Naive thymus-derived CD8-positive, alpha-beta T cell (primary cell): ENCODE data around the gene FHDC1. TPM values are rescaled to one million over a fixed set of nuclear protein-coding genes. Genes with fewer than 3 reads are reported as not detected.

ENCODE experiments used
- ATAC-seq, 2 donors: fragments of 150-1000 bp; cut with Tn5 transposase in 1 of 2; sonication (Bioruptor Pico), chemical (Tn5 transposase) in 1 of 2; 1 replicate in 1 of 2; 2 replicates in 1 of 2; pipeline ENCODE4 v1.10.0; 2021; ENCODE audit warnings: mild to moderate bottlenecking in 2 of 2, moderate library complexity in 2 of 2
- POLR2A ChIA-PET: fragments of 350-600 bp; sonication (Branson Sonifier 250); formaldehyde crosslinking; loops from one replicate; lab custom pipeline; 2021; ENCODE audit warnings: antibody characterized with exemption; lab: Charles Lee
- DNase-seq, 10 donors: peaks; one replicate each; pipeline versions ENCODE4 v3.0.0 to v3.0.0-alpha.2; 2020 to 2022
- H3K27ac Mint-ChIP-seq, 10 donors: one replicate each; pipeline ENCODE4 v1.8.0; 2020 to 2022; ENCODE audit warnings: mild to moderate bottlenecking in 10 of 10, mixed read lengths in 10 of 10, moderate library complexity in 4 of 10, inconsistent platforms in 1 of 10
- H3K27me3 Mint-ChIP-seq, 5 donors: one replicate each; pipeline ENCODE4 v1.8.0; 2021 to 2022; ENCODE audit warnings: mixed read lengths in 5 of 5
- H3K36me3 Mint-ChIP-seq, 3 donors: one replicate each; pipeline ENCODE4 v1.8.0; 2020 to 2022; ENCODE audit warnings: mixed read lengths in 3 of 3, mild to moderate bottlenecking in 2 of 3, inconsistent platforms in 1 of 3
- H3K4me1 Mint-ChIP-seq, 4 donors: one replicate each; pipeline ENCODE4 v1.8.0; 2021 to 2022; ENCODE audit warnings: mixed read lengths in 4 of 4
- H3K4me3 Mint-ChIP-seq, 10 donors: one replicate each; pipeline ENCODE4 v1.8.0; 2020 to 2022; ENCODE audit warnings: mild to moderate bottlenecking in 10 of 10, mixed read lengths in 10 of 10, moderate library complexity in 6 of 10, inconsistent platforms in 1 of 10
- H3K9me3 Mint-ChIP-seq, 9 donors: one replicate each; pipeline ENCODE4 v1.8.0; 2020 to 2022; ENCODE audit warnings: mixed read lengths in 9 of 9, mild to moderate bottlenecking in 3 of 9, inconsistent platforms in 1 of 9, moderate library complexity in 1 of 9
- polyA plus RNA-seq, 3 donors: library from polyadenylated mRNA; unstranded; fragments of 300-500 nt; fragmentation: Illumina TruSeq; gene quantifications; one replicate each; pipeline ENCODE4 v1.2.3, GENCODE V29; 2021
- total RNA-seq, 8 experiments: library from RNA in 2 of 8; stranded (reverse) in 2 of 8; gene quantifications; one replicate each; pipeline ENCODE4 v1.2.3 and lab custom pipeline; 2021 to 2026

Gene FHDC1
- total and polyA plus RNA-seq, 5 experiments from 2014 or later, result 0.09 to 0.39 (median 0.27) TPM; not detected in 2

DNA sequence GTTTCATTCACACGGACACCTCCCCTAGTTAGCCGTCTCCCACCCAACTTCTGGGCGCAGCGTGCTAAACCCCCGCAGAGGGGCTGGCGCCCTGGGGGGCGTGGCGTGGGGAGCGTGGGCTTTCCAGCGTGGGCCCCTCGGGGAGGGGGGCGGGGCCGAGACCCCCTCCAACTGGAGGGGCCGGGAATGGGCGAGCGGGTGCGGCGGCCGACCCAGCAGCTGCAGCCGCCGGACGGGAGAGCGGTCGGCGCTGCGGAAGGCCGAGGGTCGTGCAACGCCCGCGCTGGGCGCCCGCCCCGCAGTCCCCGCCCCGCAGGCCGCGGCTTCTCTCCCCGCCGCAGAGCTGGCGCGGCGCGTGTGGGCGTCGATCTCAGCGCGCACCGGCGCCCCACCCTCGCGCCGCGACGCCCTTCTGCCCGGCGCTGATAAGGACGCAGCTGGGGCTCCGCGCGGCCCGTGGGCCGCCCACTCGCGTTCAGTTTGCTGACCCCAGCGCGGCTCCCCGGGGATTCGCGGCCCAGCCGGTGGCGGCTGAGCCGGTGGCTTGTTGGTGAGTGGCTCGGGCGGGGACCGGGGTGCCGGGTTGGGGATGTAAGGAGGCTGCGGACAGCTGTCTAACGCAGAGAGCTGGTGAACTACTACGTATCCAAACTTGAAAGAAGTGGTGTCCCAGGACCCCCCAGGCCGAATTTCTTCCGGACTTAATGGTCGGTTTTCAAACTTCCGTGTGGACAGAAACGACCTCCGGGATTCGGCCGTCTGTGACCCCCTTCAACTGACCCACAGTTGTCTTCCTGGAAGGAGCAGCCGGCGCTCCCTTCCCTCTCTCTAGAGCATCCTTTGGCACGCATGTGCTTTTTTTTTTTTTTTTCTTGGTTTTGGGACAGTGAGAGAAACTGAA is 1.5 kb downstream of the FHDC1 start:
- H3K4me3 Mint-ChIP-seq, result peak overlapping the region; percentile 75 to 88 (median 83)
- DNase-seq (peak in 3 of 10 donors; percentile 9 to 21 (median 17)), ATAC-seq (peak; percentile 61 to 64)
- H3K27ac Mint-ChIP-seq, result no peak overlapping the region
- POLR2A ChIA-PET, result no interaction called here
- H3K9me3 Mint-ChIP-seq, result no peaks in the 10 kb centered on the region
- peaks cover 8 to 26% (median 20%) of the 10 kb centered on the region in 4 donors for H3K4me1 Mint-ChIP-seq
- H3K27me3 Mint-ChIP-seq, result peaks cover 34 to 61% (median 59%) of the 10 kb centered on the region in 5 donors
- peaks cover 0 to 9% (median 0%) of the 10 kb centered on the region in 3 donors for H3K36me3 Mint-ChIP-seq

DNA sequence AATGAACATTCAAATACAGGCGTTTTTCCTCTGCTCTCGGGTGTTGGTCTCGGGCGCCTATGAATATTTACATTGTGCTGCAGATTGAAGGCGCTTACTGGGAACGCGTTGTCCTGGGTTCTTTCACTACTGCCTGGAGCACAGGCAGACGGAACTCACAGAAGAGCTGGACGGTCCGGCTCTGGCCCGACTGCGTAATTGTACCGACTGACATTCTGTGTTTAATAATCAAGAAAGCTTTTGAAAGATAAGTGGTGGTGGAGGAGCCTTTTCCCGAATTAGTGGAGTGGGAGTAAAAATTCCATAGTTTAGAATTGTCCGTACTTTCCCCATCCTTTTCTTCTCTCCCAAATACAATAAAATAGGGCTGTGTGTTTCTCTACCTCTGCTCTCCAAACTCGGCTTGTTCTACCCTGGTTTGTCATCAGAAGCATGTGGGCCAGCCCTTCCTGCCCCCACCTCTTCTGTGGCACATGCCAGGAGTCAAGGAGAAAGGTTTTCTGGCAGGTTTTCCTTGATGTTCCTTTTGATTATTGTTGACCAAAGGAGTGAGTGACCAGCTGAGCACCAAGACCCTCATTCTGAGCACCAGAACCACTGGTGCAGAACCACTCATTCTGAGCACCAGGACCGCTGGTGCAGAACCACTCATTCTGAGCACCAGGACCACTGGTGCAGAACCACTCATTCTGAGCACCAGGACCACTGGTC is 2.3 kb downstream of the FHDC1 start:
- DNase-seq, result no peak
- peaks cover 0 to 9% (median 0%) of the 10 kb centered on the region in 3 donors for H3K36me3 Mint-ChIP-seq
- no peak overlapping the region for H3K27ac Mint-ChIP-seq
- ATAC-seq, result no peak
- H3K4me1 Mint-ChIP-seq, result peaks cover 8 to 26% (median 20%) of the 10 kb centered on the region in 4 donors
- POLR2A ChIA-PET, result no interaction called here
- H3K27me3 Mint-ChIP-seq, result peaks cover 33 to 54% (median 52%) of the 10 kb centered on the region in 5 donors
- peak overlapping the region; percentile 75 to 88 (median 83) for H3K4me3 Mint-ChIP-seq
- H3K9me3 Mint-ChIP-seq, result no peaks in the 10 kb centered on the region

DNA sequence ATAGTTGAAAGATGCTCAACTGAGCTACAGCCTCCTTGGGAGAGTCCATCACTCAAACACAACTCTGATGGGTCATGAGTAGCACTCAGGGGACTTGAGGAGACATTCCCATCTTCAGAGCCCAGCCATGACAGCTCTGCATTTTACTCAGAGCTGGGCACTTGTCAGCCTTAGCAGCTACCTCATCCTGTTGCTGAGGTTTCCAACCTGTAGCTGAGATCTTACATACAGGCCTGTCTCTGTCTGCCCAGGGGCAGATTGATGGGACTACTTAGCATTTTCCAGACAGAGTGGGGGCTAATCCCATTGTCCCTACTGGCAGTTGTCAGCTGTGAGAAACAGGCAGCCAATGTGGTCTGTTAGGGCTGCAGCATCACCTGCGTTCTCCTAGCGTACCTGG is 3.5 kb downstream of the FHDC1 start:
- POLR2A ChIA-PET, result no interaction called here
- Mint-ChIP-seq H3K27ac (no peak overlapping the region), H3K4me3 (peak overlapping the region in 3 of 10 donors; percentile 6 to 83 (median 15)), H3K36me3 (peaks cover 0 to 9% (median 0%) of the 10 kb centered on the region in 3 donors), H3K9me3 (no peaks in the 10 kb centered on the region), H3K27me3 (peaks cover 25 to 43% (median 40%) of the 10 kb centered on the region in 5 donors), H3K4me1 (peaks cover 8 to 24% (median 19%) of the 10 kb centered on the region in 4 donors)
- no peak for DNase-seq
- no peak for ATAC-seq

DNA sequence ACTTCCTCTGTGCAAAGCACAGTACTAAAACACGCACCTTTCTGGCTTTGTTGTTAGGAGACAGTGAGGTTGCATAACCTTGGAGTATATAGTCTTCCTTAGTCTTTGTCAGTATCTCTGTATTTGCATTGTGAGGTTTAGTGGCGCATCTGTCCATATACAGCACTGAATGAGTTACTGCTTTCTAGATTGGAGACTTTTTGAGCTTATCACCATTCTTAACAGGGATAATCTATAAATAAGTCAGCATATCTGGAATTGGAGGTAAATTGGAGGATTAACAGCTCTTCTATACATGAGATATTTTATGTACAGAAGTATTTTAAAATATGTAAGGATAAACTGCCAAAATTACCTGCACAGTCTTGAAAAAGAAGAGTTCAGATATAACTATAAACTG is 4.3 kb downstream of the FHDC1 start:
- H3K27me3 Mint-ChIP-seq, result peaks cover 17 to 34% (median 32%) of the 10 kb centered on the region in 5 donors
- no peaks in the 10 kb centered on the region for H3K9me3 Mint-ChIP-seq
- peaks cover 0 to 9% (median 0%) of the 10 kb centered on the region in 3 donors for H3K36me3 Mint-ChIP-seq
- POLR2A ChIA-PET, result no interaction called here
- no peak for DNase-seq
- H3K4me1 Mint-ChIP-seq, result peaks cover 6 to 16% (median 13%) of the 10 kb centered on the region in 4 donors
- ATAC-seq, result no peak
- H3K27ac Mint-ChIP-seq, result no peak overlapping the region
- peak overlapping the region in 1 of 10 donors; percentile 6 for H3K4me3 Mint-ChIP-seq

DNA sequence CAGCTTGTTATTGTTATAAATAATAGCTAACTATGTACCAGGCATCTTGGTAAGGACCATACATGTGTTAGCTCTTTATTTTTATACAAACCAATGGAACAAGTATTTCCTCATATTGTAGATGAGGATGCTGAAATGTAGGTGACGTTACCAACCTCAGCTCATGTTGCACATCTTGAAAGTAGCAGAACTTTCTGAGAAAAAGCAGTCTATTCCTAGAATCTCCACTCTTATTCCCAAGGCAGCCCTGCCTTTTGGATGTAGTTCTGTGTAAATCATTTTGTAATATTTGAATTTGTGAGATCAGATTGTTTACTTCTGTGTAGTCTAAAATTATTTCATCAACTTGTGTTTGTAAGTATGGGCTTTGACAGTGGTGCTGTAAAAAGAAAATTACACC is 5.3 kb downstream of the FHDC1 start:
- H3K4me3 Mint-ChIP-seq, result no peak overlapping the region

DNA sequence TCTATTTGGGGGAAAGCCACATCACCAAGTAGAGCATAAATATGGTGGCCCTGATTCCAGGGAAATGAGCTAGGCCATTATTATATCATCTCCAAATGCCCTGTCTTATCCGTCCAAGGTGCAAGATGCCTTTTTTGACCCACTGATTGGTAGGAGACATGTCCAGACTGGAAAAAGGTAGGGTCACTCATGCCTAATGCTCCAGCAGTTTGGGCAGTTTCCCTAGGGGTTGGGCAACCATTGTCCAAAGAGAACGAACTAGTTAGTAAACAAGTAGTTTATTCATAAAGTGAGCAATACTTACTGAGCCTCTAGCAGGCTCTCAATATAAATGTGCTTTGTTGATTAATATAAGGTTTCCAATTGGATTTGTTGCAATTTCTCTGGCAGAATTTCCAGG is 6.2 kb downstream of the FHDC1 start:
- Mint-ChIP-seq H3K27me3 (peaks cover 20 to 37% (median 28%) of the 10 kb centered on the region in 5 donors), H3K4me1 (peaks cover 6 to 12% (median 10%) of the 10 kb centered on the region in 4 donors), H3K9me3 (no peaks in the 10 kb centered on the region), H3K36me3 (peaks cover 0 to 6% (median 0%) of the 10 kb centered on the region in 3 donors), H3K4me3 (no peak overlapping the region), H3K27ac (no peak overlapping the region)
- POLR2A ChIA-PET, result no interaction called here
- DNase-seq (no peak), ATAC-seq (no peak)

More for the DNA sequence above, 5.3 kb downstream of the FHDC1 start:
- Mint-ChIP-seq H3K36me3 (peaks cover 0 to 6% (median 0%) of the 10 kb centered on the region in 3 donors), H3K27me3 (peaks cover 17 to 33% (median 28%) of the 10 kb centered on the region in 5 donors), H3K27ac (no peak overlapping the region), H3K9me3 (no peaks in the 10 kb centered on the region), H3K4me1 (peaks cover 6 to 12% (median 10%) of the 10 kb centered on the region in 4 donors)
- ATAC-seq (no peak), DNase-seq (no peak)
- POLR2A ChIA-PET, result no interaction called here

DNA sequence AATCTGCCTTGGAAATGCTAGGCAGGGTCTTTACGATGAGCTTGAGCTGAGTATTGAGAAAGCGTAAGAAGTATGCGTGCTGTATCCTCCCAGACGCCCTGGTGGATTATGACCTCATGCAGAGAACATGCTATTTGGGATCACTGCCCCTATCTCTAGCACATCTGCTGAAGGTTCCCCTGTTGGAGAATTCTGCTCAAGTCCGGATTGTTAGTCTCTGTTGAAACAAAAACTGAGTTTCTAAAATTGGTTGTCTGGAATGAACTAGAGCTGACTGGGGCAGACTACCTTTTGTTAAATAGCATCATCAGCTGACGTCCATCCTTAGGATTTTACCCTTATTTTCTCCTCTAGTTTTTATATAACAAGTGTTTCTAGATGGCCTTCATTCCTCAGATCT is 7.5 kb downstream of the FHDC1 start:
- H3K4me1 Mint-ChIP-seq, result peaks cover 0 to 3% (median 2%) of the 10 kb centered on the region in 4 donors
- peaks cover 14 to 32% (median 19%) of the 10 kb centered on the region in 5 donors for H3K27me3 Mint-ChIP-seq
- no peaks in the 10 kb centered on the region for H3K9me3 Mint-ChIP-seq
- no peaks in the 10 kb centered on the region for H3K36me3 Mint-ChIP-seq
- H3K4me3 Mint-ChIP-seq, result no peak overlapping the region
- DNase-seq (no peak), ATAC-seq (no peak)
- POLR2A ChIA-PET, result no interaction called here
- no peak overlapping the region for H3K27ac Mint-ChIP-seq

DNA sequence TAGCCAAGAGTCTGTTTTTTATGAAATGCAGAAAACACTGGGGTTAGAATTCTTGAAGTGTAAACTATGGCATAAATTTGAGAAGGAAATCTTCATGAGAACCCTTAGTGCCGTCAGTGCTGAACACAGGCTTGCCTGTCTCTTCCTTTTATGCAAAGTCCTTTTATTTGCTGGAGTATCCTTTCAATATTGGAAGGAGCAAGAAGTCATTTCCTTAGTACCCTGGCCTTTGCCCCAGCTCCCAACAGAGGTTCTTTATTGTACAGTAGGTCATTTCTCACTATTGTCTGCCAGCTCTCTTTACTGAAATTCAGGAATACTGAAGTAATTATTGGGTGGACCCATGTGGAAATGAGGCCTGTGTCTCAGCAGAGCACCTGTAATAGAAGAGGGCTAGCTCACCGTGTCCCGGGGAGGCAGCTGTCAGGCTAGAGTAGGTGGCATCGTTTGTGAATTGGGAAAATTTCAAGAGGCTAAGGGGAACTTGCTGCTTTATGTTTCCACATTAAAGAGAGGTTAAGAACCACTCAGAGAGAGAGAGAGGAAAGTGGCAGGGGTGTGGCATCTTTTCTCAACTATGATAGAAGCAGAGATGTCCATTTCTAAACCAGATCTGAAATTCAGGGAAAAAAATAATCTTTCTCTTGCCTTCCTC is 8.7 kb downstream of the FHDC1 start:
- Mint-ChIP-seq H3K36me3 (no peaks in the 10 kb centered on the region), H3K4me1 (peaks cover 0 to 2% (median 0%) of the 10 kb centered on the region in 4 donors), H3K27ac (no peak overlapping the region), H3K27me3 (peaks cover 8 to 22% (median 11%) of the 10 kb centered on the region in 5 donors), H3K9me3 (no peaks in the 10 kb centered on the region), H3K4me3 (no peak overlapping the region)
- DNase-seq (no peak), ATAC-seq (no peak)
- POLR2A ChIA-PET, result no interaction called here

DNA sequence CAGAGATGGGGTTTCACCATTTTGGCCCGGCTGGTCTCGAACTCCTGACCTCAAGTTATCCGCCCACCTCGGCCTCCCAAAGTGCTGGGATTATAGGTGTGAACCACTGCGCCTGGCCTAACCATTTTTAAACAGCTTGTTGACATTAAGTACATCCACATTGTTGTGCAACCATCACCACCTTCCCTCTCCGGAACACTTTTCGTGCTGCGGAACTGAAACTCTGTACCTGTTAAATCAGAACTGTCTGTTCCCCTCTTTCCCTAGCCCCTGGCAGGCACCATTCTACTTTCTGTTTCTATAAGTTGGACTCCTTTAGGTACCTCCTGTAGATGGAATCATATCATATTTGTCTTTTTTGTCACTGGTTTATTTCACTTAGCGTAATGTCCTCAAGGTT is 9.5 kb downstream of the FHDC1 start:
- DNase-seq (no peak), ATAC-seq (no peak)
- Mint-ChIP-seq H3K27ac (no peak overlapping the region), H3K9me3 (no peaks in the 10 kb centered on the region), H3K27me3 (peaks cover 0 to 16% (median 8%) of the 10 kb centered on the region in 5 donors), H3K4me3 (no peak overlapping the region), H3K36me3 (no peaks in the 10 kb centered on the region), H3K4me1 (peaks cover 0 to 2% (median 0%) of the 10 kb centered on the region in 4 donors)
- POLR2A ChIA-PET, result no interaction called here

DNA sequence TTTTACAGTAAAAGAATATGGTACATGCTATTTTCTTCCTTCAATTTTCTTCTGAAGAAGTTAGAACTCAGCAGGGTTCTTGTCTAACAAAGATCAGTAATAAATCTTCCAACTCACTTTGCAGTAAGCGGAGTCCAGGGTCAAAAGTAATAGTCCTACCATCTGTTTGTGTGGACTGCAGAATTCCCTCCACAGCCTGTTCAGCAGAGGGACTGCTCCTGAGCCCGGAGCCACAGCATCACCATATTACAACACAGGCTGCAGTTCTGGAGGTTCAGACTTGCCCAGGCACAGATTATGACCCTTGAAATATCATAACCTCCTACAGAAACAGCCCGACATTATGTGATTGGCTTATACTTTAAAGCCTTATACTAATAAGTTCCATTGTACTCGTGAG is 10.3 kb downstream of the FHDC1 start:
- Mint-ChIP-seq H3K4me3 (no peak overlapping the region), H3K27me3 (peaks cover 0 to 18% (median 12%) of the 10 kb centered on the region in 5 donors), H3K9me3 (no peaks in the 10 kb centered on the region), H3K36me3 (no peaks in the 10 kb centered on the region), H3K27ac (no peak overlapping the region), H3K4me1 (peaks cover 0 to 2% (median 0%) of the 10 kb centered on the region in 4 donors)
- DNase-seq (no peak), ATAC-seq (no peak)
- POLR2A ChIA-PET, result no interaction called here

DNA sequence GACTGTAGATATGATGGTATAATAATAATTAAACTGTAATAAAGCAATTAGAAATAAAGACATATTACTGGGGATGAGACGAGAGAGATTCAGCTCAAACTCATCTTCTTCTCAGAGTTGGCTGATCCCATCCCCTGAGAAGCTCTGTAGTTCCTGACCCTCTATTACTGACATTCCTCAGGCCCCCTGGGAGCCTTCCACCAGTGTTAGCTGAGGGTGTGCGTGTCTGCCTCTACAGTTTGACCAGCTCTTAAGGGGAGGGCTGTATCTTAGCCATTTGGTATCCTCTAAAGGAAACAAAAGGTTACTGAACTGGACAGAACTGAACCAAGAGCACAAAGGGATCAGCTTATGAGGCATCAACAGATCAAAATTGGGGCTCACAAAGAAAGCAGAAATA is 11.2 kb downstream of the FHDC1 start:
- Mint-ChIP-seq H3K4me3 (no peak overlapping the region), H3K9me3 (no peaks in the 10 kb centered on the region), H3K4me1 (peaks cover 0 to 2% (median 0%) of the 10 kb centered on the region in 4 donors), H3K27me3 (peaks cover 0 to 15% (median 12%) of the 10 kb centered on the region in 5 donors), H3K27ac (no peak overlapping the region), H3K36me3 (no peaks in the 10 kb centered on the region)
- POLR2A ChIA-PET, result no interaction called here
- ATAC-seq (no peak), DNase-seq (no peak)

DNA sequence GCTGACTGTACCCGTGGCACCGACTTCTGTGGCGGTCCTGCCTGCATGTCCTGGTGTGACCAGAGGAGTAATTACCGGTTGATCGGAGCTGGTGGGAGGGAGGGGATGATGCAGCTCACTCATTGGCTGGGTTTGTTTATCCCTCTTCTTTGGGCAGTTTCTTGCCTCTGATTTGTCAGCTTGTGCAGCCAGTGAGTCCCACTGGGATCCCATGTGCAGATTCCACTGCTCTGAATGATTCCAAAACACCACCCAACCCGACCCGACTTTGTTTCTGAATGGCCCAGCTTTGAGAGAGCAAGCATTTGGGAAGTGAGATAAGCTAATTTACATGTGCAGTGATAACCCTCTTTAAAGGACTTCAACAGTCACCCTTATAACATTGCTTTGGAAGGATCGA is 13.8 kb downstream of the FHDC1 start:
- POLR2A ChIA-PET, result interaction anchor here (0.8 kb wide), 1 partner anchor 727 kb away, joined by 3 read pairs; no protein-coding TSS in a partner anchor

More for the DNA sequence above, 13.8 kb downstream of the FHDC1 start:
- H3K36me3 Mint-ChIP-seq, result no peaks in the 10 kb centered on the region
- no peak for DNase-seq
- no peak overlapping the region for H3K27ac Mint-ChIP-seq
- peaks cover 0 to 15% (median 12%) of the 10 kb centered on the region in 5 donors for H3K27me3 Mint-ChIP-seq
- peaks cover 0 to 1% (median 0%) of the 10 kb centered on the region in 4 donors for H3K4me1 Mint-ChIP-seq
- no peak overlapping the region for H3K4me3 Mint-ChIP-seq
- H3K9me3 Mint-ChIP-seq, result no peaks in the 10 kb centered on the region
- ATAC-seq, result no peak
